Cerebellar cortex (tissue), 1 donor: ENCODE measurements around the gene CENPB.

ENCODE experiments used
- DNase-seq: peaks from one replicate; pipeline ENCODE4 v3.0.0-alpha.2; 2015; ENCODE audit warnings: low spot score

The CENPB gene

DNA sequence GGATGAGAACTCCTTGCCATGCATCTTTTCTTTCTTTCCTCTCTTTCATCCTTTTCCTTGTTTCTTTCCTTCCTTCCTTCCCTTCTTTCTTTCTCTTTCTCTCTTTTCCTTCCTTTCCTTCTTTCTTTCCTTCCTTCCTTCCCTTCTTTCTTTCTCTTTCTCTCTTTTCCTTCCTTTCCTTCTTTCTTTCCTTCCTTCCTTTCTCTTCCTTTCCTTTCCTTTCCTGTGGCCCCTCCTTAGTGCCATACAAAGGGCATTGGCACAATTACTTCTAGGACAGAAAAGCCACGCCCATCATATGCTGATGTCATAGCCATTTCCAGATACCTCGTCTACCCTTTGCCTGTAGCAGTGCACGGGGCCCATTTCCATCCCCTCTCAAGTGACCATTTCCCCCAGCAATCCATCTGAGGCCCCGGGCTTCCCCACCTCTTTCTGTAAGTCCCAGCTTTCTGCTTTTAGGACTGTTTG, 2.2 kb upstream of the CENPB start:
- no peak for DNase-seq

DNA sequence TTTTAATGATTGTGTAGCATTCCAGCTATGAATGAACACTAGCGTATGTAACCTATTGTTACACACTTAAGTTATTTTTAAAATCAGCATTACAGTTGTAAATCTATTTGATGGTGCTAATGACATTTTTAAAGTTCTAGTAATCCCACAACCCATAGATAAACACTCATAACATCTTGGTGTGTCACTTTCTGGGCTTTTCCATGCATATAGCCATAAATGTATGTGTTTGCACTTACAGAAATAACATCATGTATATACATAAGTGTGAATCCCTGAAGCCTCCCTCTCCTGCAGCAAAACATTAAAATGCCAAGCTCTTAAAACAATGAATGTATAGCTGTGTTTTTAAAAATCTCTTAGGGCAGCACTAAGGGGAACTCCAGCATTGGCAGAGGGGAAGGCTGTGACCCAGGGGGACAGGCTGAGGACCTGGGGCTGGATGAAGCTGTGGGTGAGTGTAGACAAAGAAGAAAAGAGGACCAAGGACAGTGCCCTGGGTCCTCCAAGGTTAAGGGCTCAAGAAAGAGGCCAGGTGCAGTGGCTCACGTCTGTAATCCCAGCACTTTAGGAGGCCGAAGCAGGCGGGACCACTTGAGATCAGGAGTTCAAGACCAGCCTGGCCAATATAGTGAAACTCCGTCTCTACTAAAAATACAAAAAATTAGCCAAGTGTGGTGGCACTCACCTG, 929 bp upstream of the CENPB start:
- DNase-seq, result peak; percentile 30

DNA sequence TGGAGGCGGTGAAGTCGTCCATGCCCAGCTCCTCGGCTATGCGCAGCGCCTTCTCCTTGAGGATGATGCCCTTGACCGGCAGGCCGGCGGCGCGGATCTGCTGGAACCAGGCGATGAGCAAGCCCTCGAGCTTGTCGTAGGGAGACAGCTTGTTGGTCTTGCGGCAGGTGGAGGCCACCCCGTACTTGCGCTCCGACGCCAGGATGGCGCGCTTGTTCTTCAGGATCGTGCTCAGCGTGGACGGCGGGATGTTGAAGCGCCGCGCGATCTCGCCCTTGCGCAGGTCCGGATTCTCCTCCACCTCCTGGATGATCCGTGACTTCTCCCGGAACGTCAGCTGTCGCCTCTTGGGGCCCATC, 435 bp downstream of the CENPB start:
- peak; percentile 34 for DNase-seq

DNA sequence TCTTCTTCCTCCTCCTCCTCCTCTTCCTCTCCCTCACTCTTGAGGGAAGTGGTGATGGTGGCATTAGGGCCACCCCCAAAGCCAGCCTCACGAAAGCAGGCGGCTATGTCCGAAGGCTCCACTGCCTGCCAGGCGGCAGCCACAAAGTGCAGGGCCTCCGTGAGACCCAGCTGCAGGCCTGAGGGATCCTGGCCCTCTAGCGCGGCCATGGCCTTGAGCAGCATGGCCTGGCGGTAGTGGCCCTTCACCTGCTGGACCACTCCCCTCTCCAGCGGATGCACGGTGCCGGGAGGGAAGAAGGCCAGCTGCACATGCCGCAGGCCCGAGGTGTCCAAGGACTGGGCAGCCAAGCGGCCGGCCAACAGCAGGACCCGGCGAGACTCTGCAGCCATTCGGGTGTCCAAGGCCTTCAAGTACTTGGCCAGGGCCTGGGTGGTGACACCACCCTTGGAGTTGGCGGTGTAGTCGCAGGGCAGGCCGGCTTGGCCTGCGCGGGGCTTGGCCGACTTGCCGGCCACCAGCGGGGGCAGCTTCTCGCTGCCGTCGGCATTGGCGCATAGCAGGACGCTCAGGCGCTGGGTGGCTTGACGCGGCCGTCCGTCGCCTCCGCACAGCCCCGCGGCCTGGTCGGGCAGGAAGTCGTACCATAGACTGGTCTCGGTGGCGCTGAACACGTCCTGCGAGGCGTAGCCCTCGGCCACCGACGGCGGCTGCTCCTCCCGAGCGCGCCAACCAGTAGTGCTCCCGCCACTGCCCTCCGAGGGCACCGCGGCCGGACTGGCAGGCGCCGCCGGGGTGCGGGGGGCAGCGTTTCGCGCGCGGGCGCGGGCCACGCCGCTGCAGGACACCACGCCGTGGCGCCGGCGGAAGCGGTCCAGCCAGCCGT, 1.1 kb downstream of the CENPB start:
- DNase-seq, result no peak

DNA sequence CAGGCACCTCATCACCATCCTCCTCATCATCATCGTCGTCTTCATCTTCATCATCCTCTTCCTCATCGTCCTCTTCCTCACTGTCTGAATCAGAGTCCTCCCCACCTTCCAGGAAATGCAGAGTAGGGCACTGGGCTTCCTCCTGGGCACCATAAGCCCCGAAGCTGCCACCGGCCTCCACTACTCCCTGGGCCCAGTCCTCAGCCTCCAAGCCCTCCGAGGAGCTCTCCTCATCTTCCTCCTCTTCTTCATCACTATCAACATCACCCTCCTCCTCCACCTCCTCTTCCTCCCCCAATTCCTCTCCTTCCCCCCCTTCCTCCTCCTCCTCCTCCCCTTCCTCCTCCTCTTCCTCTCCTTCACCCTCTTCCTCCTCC, 1.7 kb downstream of the CENPB start:
- no peak for DNase-seq

DNA sequence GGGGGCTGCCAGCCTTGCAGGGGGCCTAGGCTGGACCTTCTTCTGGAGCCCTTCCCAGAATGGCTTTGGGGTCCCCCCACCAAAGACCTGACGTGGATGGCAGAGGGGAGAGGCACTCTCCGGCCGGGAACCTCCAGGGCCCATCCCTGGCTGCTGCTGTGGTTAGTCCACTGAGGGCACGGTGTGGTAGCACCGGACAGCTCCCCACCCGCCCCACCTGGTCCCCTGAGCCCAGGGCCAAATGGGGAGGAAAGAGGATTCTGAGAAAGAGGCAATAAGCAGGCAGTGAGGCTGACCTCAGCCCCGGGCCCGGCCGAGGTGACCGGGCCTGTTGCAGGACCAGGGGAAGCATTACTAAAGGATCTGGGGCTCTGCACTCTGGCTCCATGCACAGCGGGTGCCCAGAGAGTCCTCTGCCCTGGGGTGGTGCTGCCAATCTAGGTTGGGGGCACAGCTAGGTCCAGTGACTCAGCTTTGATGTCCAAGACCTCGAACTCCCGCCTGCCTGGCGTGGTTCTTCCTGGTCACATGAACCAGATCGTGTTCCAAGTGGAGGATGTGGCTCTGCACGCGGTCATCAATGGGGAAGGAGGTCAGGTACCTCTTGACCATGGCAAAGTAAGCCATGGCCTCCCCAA, 2.2 kb downstream of the CENPB start:
- no peak for DNase-seq

DNA sequence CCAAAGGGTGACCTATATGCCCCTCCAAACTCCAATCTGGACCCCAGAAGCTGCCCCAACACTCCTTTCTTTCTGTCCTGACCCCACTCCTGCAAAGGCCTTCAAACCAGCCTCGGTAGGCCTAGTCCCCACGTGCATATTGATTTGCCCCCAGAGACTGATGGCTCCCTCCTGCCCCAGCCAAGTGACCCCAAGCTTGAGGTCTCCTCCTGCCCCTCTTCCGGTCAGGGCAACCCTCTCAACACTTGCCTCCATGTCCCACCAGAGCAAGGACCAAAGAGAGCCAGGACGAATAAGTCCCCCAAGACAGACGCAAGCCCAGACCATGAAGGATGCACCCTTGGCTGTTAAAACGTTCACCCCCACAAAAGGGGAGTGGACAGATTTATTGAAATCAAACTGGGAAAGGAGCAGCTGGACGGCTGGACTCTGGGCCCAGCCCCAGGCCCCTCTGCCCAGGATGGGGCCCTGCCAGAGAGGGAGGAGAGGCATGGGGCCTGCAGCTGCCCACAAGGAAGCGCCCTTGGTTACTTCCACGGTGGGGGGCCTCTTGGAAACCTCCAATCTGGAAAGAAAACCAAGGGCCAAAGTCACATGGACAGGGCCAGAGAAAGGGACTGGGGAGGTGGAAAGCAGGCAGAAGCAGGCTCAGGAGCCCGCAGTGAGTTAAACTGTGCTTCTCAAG, 2.9 kb downstream of the CENPB start:
- DNase-seq, result no peak

DNA sequence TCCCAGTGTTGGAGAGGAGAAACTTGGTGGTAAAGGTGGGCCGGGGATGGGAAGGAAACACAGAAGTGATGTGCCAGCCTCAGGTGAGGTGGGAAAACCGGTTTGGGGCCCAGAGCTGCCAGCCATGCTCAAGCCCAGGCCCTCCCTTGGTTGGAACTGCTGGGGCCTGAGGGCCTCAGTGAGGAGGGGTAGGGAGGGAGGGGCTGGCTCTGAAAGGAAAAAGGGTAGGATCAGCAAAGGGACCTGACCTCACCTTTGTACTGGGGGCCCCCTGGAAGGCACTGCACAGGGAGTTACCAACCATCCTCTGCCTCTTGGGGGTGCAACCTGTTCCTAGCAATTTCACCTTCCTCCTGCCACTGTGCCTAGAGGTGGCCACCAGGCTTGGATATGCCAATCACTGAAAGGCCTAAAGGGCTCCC, 3.5 kb downstream of the CENPB start:
- no peak for DNase-seq

DNA sequence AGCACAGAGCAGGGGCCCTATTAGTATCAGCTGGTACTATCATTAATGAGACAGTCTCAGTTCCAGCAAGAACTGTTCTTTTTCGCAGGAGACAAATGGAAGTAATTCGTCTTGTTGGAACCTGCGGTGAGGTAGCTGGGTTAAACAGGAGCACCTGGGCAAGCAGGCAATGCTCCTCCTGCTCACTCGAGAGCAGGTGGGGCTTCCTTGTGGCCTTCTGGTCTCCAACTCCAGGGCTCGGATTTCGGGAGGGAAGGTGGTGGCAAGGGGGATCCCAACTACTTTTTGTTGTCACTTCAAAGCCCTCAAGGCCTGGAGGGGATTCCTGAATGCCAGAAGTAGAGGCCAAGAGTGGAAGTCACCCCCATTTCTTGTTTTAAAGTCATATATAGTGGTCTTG, 3.9 kb downstream of the CENPB start:
- DNase-seq, result no peak

DNA sequence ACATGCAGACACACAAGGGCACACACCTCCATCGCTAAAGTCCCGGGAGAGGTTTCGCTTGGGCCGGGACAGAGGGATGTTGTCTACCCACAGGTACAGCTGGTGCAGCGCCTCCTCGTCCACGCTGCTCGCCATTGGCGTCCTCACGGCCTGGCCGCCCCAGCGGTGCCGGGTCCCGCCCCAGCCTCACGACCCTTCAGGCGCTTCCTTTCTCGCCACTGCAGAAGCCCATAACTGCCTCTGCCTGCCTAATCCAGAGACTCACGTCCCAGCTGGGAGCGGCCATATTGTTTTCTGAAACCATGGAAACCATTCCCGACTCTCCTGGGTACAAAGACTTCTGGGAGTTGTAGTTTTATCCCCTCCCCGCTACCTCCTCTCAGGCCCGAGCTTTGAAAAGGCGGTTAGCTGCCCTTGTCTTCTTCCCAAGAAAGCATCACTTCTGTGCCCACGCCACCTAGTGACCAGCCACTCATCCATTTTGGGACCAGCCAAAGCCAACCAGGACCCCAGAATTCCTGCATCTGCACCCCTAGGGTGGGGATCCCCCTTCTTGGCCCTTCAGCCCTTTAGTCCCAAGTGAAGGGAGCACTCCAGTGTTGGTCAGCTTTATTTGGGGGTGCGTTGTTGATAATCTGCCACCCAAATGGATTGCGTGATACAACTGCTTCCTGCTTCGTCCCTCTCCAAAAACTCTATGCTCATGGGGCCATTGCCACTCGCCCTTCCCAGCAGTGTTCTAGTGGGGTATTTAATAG, 5.2 kb downstream of the CENPB start, which contains the start of gene SPEF1:
SPEF1 (minus strand) TSS at position 296 of the 758 bp plus-strand sequence; CDS start at position 135, 161 bp downstream.
- peak; percentile 98 for DNase-seq

DNA sequence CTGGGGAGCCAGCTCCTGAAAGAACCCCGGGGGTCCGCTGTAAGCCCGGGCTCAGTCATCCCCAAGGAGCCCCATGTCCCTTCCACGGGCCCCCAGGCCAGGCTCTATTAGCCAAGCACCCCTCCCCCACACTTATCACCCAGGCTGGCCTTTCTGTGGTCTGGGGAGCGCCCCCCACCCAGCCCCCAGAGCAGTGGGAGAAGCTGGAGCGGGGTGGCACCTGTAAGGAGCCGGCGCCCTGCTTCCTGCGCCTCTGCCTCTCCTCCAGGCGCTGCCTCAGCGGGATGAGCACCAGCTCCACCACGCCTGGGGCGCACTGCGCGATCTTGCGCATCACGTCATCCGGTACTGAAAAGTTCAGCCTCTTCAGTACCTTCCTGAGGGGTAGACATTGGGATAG, 7.6 kb downstream of the CENPB start:
- DNase-seq, result no peak

DNA sequence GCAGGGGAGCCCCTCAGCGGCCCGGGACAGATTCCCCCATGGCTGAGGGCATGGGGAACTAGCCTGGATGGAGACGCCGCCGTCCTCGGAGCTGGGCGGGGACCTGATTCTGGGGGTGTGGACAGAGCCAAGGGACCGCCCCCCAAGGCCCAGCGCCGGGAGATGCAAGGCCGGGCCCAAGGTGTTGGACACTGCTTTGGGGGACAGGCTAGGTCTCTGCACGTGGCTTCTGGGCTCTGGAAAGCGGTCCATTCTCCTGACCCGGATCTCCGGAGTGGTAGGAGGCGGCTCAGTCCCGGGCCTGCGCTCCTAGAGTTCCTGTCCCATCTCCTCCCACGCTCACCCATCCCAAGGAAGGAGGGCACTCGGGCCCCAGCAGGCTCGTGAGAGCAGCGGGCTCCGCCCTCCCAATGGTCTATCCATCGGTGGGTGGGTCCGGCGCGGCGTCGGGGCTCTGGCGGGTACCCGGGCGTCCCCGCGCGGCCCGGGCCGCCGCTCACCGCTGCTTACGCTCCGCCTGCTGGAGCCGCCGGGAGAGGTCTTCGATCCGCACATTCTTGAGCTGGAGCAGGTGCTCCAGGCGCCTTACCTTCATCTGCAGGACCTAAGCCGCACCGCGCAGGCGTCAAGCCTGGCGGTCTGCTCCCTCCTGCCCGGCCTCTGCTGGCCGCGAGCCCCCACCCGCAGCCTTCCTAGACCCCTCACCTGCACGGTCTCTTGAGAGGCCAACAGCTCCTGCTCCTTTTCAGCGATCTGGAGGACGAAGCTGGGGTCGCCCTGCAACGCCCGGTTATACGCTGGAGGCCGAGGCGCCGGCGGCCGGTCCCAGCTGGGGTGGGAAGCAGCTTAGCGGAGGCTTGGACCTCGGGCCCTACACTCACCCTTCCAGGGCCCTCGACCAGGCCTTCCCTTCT, 8.6 kb downstream of the CENPB start:
- no peak for DNase-seq

DNA sequence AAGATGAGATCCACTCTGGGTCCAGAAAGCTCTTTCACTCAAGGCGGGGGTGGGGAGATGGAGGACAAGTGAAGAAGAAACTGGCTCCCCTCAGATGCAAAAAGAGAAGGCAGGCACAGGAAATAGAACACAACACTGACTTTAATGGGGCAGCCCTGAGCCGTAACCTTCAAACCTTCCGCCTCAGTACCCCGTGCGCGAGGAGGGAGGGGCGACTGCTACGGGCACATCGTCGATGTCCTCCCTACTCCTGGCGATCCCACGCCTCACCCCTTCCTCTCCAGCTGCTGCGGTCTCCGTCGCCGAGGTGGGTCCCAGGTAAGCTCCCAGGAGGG, 9.2 kb downstream of the CENPB start:
- DNase-seq, result no peak

DNA sequence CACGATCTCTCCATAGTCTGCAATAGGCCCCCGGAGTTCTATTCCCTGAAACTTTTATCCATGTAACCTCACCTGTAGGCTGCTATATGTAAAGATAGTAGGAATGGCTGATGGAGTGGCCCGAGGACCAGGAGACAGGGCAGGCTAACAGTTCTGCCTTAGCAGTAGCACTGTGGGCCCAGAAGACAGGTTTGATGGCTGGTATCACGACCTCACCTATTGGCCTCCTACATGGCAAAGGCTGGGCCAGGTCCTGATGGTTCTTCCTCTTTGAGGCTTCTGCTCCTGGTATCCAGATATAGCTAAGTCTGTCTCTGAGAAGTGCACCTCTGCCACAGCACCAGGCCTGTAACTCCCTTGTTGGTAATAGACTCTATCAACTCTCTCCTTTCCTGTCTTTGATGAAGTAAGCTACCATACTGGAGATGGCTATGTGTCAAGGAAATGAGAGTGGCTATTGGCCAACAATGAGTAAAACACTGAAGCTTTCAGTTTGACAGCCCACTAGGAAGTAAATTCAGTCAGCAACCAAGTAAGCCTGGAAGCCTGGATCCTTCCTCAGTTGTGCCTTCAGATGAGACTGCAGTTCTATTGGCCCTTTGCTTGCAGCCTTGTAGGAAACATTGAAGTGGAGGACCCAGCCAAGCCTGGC, 11.0 kb downstream of the CENPB start:
- no peak for DNase-seq

DNA sequence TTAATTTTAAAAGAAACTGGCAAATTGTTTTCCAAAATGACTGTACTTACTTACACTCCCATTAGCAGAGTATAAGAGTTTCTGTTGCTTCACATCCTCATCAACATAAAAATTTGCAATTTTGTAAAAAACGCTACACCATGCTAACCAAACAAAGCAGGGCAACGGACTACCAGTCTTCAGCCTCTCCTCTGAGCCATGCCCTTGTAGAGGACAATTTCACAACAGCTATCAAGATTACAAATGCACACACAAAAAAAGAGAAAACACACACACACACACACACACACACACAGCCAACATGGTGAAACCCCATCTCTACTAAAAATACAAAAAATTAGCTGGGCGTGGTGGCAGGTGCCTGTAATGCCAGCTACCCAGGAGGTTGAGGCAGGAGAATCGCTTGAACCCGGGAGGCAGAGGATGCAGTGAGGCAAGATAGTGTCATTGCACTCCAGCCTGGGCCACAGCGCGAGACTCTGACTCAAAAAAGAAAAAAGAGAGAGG, 14.9 kb downstream of the CENPB start:
- DNase-seq, result no peak

DNA sequence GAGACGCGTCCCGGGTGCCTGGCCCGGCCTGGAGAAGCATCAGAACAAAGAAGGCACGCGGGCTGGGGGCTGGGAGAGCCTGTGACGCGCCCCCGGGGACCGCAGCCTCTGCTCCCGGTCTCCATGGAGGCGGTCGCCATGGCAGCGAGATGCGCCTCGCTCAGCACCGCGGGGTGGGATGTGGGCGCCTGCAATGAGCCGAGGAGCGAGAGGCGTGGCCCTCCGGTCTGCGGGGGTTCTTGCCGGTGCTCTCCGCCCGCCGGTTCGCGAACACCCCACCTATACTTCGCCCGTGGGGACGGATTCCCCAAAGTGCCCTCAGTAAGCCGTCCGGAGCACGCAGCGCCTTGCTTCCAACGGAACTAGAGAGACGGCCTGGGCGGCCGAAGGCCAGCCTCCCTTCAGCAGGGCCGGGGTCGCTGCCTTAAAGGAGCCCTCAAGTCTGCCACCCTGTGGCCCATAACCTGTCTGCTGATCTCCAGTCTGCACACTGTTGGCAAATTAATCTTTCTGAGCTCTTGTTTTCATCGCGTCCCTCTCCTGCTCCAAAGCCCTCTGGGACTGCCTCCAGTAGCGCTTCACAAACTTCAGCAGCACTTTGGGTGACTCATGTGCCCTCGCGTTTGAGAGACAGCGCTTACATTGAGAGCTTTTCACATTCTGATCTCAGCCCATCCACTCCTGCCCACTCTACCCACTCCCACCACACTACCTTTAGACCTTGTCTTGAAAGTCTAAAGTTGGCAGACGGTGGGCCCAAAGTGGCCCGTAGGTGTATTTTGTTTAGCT, 18.0 kb downstream of the CENPB start:
- DNase-seq, result peak; percentile 79

DNA sequence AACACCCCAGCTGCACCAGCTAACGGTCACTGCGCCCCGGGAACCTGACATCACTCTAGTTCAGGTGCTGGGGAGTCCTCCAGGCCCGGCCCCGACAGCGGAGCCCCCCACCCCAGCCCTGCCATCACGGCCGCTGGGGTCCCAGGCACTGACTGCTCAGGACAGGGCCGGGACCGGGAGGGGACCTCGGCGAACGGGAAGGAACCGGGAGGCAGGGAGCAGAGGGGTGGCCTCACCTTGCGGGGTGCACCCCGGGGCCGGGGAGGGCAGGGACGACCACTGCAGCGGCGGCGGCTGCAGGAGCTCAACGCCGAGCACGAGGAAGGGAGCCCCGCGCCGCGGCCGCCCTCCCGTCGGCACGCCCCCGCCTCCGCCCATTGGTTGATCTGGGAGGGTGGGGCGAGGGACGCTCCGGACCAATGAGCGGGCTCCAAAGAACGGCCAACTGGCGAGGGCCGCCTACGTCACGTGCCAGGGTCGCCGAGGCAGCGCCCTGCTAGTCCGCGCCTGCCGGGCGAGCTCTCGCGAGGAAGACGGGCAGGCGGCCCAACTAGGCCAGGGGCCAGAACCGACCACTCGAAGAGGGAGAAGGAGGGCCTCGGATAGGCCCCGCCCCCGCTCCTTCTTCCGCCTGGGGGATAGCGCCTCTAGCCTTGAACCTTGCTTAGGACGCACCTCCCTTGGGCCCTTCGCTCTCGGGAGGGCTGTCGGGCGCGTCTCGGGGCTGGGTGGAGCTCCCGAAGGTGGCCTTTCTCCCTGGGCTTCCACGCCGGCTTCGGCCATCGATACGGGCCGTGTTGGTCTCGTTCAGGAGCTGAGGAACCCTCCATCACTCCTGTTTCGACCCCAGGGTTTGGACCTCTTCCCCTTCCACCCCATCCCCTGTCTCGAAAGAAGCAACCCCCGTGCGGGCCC, 18.9 kb downstream of the CENPB start, which contains the start of gene ADISSP:
ADISSP (minus strand) TSS at position 327 of the 915 bp plus-strand sequence. CDS start 7,653 bp downstream, outside the sequence.
- DNase-seq, result peak; percentile 97

DNA sequence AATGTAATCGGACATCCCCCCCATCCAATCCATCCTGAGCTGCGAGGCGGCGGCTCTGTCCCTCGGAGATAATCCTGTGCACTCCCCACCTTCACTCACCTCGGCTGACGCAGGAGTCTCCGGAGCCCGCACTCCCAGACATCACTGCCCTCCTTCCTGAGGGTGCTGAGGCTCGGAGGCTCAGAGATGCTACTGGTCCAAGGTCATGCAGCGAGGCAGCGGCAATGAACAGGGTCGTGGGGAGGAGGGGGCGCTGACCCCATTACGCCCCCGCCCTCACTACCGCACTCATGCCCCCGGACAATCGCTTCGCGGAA, 19.5 kb downstream of the CENPB start:
- DNase-seq, result no peak
